AG08396 (cell line): ENCODE results near the gene ZNHIT1.
A peak's percentile ranks its signal among the peaks of the same experiment; 100 is the strongest.
"Not testable (repeated sequence)": the region's sequence is repeated elsewhere in the genome, so short reads cannot be mapped to it uniquely, and the experiment has no call there.

ENCODE experiments used
- DNase-seq: peaks from one replicate; pipeline ENCODE4 v3.0.0; 2012; ENCODE audit warnings: low spot score, mixed read lengths

The ZNHIT1 gene

DNA sequence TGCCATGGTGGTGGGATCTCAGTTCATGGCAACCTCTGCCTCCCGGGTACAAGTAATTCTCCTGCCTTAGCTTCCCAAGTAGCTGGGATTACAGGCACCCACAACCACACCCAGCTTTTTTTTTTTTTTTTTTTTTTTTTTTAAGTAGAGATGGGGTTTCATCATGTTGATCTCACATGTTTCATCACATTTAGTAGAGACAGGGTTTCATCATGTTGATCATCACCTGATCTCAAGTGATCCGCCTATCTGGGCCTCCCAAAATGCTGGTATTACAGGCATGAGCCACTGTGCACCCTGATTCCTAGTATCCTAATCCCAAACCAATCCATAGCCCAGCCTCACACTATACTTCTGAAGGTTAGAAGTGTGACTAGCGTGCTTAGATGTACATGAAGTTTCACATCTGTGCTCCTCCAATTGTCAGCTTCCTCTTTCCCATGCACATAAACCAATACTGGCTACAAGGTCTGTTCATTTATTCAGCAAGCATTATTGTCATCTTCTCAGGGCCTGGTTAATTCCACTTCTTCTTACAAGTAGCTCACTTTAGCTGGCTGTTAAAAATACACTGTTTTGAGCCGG lies 31.0 kb upstream of the ZNHIT1 start:
- DNase-seq: no peak

DNA sequence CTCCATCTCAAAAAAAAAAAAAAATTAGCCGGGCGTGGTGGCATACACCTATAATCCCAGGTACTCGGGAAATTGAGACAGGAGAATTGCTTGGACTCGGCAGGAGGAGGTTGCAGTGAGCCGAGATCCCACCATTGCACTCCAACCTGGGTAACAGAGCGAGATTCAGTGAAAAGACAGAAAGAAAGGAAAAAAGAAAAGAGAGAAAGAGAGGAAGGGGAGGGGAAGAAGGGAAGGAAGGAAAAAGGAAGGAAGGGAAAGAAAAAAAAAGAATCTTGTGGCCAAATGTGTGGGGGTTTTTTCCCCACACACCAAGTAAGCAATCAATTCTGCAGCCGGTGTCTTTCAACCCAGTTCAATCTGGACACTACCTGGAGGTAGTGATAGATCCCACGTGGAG lies 28.9 kb upstream of the ZNHIT1 start:
- no peak for DNase-seq

DNA sequence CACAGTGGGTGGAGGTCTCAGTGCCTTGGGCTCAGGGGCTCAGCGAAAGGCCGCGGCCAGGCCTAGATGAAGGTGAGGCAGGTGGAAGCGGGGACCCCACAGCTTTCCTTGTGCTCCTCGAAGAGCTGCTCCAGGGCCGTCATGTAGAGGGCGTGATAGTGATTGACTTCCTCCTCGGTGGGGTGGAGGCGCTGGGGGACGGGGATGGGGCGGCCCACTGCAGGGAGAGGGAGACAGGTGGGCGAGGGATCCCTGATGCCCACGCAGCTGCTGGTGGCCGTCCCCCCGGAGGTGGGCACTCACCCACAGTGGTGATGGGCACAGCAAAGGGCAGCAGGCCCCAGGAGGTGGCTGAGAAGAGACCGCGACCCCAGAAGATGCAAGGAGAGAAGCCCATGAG lies 22.1 kb upstream of the ZNHIT1 start:
- DNase-seq: no peak

DNA sequence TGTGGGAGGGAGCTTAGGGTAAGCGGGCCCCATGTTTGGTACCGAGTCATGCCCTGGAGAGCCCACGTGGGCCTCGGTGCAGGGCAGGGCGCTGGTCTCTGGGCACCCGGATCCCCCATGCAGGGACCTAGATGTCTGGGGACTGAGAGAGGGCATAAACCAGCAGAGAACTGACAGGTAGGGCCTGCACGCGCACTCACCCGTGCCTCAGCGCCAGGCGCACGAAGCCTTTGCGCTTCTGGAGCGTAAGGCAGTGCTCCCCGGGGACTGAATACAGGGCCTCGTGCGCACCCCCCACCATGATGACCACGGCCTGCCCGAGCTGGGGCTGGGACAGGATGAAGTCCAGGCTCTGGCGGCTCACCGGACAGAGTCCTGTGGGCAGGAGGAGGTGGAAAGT lies 20.0 kb upstream of the ZNHIT1 start:
- no peak for DNase-seq

DNA sequence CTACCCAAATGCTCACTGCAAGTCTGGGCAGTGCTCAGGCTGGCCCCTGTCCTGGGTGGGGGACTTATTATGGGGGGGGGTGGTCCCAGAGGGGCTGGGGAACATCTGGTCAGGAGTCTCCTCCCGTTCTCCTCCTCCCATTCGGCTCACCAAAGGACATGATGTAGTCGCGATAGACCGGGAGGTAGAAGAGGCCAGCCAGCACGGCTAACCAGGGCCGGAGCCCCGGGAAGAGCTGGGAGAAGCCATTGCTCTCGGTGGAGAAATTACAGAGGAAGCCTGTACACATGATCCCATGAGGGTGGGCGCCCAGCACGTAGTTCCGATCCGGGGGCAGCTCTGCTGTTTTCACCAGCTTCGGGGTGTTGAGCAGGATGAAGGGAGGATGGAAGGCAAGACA lies 19.5 kb upstream of the ZNHIT1 start:
- no peak for DNase-seq

DNA sequence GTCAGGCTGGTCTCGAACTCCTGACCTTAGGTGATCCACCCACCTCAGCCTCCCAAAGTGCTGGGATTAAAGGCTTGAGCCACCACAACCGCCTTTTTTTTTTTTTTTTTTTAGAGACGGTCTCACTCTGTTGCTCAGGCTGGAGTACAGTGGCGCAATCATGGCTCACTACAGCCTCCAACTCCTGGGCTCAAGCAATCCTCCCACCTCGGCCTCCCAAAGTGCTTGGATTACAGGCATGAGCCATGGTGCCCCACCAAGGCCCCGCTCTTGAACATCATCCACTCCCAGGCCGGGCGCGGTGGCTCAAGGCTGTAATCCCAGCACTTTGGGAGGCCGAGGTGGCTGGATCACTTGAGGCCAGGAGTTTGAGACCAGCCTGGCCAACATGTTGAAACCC lies 18.4 kb upstream of the ZNHIT1 start:
- DNase-seq: not testable (repeated sequence)

DNA sequence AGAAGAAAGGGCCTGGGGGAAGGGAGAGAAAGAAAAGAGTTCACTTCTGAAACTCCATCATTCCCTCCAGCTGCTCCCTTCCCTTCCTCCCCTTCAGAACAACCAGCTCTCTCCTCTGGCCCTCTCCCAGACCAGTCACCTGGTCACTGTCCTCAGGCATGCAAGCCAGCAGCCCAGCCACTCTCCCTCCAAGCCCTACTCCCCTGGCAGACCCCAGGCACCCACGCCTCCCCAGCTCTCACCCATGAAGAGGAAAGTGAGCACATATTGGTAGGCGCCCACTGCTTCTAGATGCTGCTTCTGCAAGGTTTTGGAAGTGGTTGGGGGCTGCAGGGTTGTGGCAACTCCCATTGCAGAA lies 17.5 kb upstream of the ZNHIT1 start:
- no peak for DNase-seq

DNA sequence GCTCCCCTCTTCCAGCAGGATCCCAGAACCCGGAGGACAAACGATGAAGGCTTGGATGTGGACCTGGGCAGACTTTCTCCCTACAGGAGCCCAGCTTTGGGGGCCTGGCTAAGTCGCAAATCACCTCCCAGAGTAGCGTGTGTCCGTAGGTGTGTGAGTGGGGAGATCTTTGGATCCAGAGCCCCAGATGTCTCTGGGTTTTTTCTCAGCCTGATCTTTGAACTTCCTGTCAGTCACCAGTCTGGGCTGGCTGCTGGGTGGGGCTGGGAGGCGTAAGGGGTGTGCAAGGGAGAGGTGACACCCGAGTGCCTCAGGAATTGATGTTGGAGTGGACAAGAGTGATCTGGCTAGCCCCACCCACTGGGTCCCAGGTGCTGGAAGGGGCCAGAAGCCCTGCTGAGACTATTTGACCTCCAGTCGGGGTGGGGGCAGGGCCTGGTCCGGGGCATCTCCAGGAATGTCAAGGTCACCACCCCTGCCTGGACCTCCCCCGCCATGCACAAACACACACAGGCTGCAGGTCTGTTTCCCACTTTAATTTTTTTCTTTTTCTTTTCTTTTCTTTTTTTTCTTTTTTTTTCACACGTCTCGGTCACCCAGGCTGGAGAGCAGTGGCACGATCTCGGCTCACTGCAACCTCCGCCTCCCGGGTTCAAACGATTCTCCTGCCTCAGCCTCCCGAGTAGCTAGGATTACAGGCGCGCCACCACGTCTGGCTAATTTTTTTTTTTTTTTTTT lies 16.9 kb upstream of the ZNHIT1 start, which contains the start of gene MOGAT3:
Gene MOGAT3 (minus strand): TSS at position 175 of the 738 bp plus-strand sequence. CDS start 182 bp downstream, outside the sequence.
- no peak for DNase-seq

DNA sequence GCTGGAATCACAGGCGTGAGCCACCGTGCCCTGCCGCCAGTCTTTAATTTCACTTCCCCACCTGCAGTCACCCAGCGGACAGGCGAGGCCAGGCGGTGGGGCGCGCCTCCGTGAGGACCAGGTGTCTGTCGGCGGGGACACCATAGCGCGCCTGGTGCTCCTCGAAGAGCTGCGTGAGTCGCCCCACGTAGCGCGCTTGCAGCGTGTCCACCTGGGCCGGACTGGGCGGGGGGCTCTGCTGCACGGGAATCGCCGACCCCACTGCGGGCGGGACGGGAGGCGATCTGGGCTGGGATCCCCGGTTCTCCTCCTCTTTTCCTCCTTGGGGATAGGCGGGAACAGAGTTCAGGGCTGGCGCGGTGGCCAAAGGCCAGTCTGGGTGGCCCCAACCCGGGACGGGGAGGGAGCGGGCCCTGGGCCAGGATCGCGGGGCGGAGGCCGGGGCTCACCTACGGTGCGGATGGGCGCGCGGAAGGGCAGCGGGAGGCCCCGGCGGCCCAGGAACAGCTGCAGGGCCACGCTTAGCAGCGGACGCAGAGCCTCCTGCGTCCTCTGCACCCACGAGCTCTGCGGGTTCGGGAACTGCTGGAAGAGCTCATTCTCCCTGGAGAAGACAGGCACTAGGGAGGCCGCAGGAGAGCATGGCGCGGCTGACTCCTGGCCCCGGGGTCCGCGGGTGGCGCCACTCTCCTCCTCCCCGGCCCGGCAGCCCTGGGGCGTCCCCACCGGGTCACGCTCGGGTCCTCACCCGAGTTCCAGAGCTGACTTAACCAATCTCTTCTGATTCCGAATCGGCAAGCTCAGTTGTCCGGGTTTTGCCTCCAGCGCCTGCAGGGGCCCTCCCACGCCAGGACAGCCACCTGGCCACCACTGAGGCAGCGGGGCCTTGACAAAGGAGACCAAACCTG lies 16.0 kb upstream of the ZNHIT1 start:
- no peak for DNase-seq

DNA sequence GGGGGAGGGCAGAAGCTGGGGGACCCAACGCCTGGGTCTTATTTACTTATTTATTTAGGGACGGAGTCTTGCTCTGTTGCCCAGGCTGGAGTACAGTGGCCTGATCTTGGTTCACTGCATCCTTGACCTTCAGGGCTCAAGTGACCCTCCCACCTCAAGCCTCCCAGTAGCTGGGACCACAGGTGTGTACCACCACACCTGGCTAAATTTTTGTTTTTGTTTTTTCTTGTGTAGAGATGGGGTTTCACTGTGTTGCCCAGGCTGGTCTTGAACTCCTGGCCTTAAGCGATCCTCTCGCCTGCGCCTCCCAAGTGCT lies 15.4 kb upstream of the ZNHIT1 start:
- no peak for DNase-seq

DNA sequence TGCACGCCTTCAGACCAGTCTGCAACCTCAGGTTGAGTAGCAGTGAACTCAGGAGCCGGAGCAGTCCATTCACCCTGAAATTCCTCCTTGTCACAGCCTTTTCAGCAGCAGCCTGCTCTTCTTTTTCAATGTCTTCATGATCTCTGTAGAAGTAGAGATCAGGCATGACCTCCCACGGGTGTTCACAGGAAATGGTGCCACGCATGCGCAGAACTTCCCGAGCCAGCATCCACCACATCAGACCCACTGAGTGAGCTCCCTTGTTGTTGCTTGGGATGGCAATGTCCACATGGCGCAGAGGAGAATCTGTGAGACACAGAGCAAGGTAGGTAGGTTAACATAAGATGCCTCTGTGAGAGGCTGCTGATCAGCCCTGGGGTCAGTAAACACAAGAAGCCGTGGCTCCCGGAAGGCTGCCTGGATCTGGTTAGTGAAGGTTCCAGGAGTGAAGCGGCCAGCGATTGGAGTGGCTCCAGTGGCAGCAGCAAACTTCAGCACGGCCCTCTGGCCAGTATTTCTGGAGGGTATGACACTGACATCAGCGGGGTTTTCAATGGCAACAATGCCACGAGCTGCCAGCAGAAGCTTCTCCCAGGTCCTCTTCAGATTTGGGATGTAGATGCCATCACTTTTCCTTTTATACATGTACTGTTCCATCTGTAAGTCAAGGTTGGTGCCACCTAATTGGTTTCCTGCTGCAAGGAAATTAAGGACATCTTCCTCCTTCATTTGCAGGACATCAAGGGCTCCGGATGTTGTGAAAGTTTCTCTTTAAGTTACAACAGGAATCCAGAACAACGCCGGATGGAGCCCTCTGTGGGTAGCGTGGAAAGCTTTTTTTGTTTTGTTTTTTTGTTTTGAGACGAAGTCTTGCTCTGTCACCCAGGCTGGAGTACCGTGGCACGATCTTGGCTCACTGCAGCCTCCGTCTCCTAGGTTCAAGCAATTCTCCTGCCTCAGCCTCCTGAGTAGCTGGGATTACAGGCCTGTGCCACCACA lies 13.9 kb upstream of the ZNHIT1 start:
- DNase-seq: not testable (repeated sequence)

DNA sequence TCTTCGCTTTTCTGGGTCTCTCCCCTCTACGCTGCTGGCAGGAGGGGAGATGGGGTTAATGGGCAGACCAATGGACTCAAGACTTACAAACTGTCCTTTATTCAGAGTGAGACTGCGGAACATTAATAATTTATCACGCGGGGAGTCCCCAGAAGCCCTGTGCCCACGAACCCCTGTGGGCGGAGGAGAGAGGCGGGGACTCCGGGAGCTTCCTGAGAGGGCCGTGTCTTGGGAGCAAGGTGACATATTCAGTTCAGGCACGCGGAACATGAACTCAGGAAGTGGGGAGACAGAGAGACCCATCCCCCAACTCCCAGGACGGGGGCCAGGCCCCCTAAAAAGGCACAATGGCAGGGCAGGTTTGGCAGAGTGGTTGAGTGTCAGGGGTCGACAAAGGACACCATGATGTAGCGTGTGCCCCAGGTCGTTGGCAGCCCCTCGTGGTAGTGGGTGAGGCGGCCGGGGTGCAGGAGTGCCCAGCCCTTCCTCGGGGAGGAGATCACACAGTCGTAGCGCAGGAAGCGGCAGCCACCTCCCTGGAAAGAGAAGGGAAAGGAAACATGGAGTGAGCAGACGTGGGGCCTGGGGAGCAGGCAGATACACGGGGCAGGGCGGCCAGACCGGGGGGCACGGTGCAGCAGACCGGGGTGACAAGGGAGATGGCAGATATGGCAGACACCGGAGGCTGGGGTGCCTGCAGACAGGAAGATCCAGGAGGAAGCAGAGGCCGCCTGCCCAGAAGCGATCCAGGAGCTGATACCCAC lies 11.9 kb upstream of the ZNHIT1 start:
- DNase-seq: no peak

DNA sequence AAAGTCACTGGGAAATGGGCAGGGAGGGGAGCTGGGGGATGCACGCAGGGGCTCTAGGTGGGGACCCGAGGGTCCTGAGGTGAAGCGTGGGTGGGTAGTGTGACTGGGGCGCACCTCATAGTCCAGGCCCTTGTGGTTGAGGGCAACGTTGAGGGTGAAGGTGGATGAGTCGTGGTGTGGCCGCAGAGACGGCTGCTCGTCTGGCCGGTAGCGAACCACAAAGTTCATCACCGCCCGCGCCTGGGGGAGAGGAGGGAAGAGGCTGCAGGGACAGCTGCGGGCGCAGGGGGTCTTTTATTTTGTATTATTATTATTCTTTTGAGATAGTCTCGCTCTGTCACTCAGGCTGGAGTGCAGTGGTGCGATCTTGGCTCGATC lies 11.3 kb upstream of the ZNHIT1 start:
- DNase-seq: no peak

DNA sequence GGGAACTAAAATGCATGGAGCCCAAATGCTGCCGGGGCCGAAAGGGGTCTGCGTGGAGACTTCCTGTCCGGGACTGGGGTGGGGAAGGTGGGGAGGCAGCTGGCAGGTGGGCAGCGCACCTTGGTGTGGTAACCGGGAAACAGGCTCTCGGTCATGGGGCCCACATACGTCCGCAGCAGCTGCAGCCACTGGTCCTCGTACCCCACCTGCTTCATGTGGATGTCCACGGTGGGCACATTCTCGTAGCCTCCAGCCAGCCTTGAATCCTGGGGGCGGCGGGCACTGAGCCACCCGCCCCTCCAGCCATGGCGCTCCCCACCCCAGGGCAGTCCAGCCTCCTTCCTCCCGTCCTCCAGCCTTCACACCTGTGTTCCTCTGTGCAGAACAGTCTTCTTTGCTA lies 10.5 kb upstream of the ZNHIT1 start:
- DNase-seq: no peak

DNA sequence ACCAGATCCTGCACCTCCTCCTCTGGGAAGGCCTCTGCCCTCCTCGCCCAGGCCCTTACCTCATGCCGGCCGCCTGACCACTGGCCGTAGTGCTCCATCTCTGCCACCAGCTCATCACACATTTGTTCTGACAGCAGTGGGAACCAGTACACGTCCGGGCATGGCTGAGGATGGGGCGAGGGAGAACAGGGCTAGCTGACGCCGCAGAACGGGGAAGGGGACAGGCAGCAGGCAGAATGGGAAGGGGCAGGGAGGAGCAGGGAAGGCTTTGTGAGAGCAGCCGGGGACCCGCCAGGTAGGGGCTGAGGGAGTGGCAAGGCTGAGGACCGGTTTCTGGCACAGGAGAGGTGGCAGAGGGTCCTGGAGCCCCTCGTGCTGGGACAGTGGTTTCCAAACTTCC lies 9.2 kb upstream of the ZNHIT1 start:
- DNase-seq: no peak

DNA sequence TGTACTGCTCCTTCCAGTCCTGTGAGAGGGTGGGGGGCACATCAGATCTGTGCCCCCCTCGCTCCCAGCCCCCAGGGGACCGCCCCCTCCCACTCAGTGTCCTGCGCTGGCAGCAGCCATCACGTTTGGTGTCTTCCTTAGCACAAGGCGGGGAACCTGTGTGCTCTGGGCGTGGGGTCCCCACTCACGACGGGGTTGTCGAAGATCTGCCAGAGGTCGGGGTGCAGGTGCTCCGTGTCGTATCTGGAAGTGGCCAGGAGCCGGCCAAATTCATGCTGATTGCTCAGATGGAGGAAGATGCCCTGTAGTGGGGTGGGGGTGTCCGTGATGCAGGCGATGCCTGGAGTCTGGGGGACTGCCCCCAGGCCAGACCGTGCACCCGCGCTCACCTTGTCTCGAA lies 7.8 kb upstream of the ZNHIT1 start:
- no peak for DNase-seq

DNA sequence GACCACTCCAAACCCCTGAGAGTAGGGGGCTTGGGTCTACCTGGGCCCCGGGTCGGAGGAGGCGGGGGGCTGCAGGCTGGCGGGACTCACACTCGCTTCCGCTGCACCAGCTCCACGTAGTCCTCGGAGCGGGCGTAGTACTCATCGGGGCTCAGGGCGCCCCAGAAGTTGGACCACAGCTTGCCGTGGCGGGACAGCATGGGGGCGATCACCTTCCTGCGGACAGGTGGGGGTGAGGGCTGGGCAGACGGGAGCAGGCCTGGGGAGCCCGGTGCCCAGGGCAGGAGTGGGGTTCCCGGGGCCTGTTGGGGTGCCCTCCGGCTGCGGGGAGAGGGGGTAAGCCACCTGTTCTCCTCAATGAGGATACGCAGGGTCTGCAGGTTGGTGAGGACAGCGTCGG lies 6.5 kb upstream of the ZNHIT1 start:
- no peak for DNase-seq

DNA sequence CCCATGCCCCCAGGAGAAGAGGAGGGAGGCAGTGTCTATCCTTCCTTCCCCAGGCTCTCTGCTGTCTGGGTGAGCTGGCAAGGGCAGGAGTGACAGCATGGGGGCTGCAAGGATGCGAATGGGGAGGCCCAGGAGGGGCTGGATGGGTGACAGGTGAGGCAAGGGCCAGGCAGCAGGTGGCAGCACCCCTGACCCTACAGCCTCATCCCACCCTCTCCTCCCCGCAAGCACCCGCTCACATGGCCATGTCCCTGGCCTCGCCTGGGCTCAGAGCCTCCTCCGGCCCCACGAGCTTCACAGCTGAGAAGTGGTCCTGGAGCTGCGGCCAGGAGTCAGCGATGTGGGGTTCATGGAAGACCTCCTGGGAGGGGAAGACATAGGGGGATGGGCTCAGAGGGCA lies 6.0 kb upstream of the ZNHIT1 start:
- no peak for DNase-seq

DNA sequence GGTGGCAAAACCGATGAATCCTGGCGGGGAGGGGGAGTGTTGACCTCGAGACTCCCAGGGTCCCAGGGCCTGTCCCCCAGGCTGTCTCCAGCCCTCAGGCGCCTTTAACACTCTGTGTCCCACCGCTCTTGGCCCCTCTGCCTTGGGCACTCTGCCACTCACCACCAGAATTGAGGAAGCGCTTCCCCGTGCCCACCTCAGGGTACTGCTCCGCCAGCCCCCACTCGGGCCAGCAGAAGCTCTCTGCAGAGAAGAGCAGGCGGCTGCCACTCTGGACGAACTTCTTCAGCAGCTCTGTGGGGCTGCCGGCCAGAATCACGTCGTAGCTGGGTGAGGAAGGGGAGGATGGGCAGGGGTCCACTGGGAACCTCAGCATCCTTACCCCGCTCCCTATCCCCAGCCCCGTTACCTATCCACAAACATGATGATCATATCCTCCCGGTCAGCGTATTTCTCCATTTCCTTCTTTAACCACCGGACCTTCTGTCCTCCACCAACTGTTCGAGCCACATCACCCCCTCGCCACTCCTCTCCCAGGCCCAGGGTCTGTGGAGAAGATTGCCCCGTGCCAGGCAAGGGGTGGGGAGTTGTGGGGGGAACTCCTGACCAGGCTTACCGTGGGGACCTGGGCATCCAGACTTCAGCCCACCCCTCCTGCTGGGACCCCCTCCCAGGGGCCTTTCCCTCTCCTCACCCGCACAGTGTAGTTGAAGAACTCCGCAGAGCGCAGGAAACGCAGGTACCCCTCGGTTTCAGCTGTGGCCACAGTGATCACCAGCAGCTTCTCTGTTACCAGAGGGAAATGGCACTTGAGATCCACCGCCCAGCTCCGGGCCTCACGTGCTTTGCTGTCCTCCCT lies 1.7 kb upstream of the ZNHIT1 start:
- peak; percentile 60 for DNase-seq

DNA sequence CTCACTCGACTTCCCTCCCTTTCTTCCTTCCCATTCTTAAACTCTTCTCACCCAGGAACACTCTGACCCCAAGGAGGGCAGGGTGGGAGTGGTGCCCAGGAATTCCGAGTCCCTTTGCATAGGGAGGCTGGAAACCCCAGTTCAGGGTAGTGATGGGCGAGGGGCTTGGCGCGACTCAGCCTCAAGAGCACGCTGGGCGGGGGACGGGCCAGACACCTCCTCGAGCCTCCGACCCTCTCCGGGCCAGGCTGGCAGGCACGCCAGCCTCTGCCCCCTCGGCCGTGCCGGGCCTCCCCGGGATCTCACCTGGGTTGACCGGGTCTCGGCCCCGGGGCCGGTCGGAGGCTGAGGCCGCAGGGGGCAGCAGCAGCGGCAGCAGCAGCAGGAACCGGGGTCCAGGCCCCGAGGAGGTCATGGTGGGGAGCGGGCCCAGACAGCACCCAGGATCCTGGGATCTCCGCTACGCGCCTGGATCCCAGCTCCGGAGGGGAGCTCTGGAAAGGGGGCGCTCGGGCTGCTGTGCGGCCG lies 1.0 kb upstream of the ZNHIT1 start:
- DNase-seq: no peak
